ENCODE measurements around the gene HMGCS1.

HMGCS1 gene

DNA sequence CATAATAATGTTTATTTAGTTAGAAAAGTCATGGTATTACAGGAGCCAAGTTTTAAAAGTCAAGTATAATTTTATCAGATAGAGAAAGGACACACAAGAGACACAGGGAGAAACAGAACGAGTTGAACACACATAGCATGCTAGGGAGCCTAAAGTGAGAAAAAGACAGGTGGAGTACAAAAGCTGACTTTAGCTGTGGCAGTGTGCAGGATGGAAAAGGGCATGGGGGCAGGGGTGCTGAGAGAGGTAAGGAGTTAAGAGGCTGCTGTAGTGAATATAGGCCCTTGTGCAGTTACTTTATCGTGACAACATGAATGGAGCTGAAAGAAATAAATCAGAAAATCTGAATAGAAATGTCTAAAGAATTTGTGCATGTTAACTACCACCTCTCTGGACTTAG lies 18.0 kb downstream of the HMGCS1 start:
- H3K4me3 ChIP-seq (ENCODE audit: low read depth, low read length), result no peak overlapping the region
- TF ChIP-seq, protein P1, sequence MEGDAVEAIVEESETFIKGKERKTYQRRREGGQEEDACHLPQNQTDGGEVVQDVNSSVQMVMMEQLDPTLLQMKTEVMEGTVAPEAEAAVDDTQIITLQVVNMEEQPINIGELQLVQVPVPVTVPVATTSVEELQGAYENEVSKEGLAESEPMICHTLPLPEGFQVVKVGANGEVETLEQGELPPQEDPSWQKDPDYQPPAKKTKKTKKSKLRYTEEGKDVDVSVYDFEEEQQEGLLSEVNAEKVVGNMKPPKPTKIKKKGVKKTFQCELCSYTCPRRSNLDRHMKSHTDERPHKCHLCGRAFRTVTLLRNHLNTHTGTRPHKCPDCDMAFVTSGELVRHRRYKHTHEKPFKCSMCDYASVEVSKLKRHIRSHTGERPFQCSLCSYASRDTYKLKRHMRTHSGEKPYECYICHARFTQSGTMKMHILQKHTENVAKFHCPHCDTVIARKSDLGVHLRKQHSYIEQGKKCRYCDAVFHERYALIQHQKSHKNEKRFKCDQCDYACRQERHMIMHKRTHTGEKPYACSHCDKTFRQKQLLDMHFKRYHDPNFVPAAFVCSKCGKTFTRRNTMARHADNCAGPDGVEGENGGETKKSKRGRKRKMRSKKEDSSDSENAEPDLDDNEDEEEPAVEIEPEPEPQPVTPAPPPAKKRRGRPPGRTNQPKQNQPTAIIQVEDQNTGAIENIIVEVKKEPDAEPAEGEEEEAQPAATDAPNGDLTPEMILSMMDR (IDR thresholded peaks at IDR 0.05; ENCODE audit: low read depth, low read length), result no peak

DNA sequence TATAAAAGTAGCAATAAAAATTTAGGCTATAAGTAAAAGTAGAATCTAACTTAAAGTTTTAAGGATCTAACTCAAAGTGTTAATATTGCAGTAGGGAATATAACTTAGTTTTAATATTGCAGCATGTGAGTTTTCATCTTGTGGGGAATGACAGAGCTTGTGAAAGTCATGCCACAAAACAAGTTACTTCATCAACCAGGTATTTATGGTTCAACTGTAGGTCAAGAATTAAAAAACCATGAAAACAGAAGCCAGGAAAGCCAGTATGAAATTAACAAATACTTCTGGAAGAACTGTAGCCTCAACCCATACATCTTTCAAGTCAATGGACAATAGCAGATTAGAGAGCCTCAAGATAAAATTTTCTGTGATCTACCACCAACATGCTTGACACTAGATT lies 19.0 kb downstream of the HMGCS1 start:
- no peak overlapping the region for H3K4me3 ChIP-seq (ENCODE audit: low read depth, low read length)
- TF ChIP-seq, protein P1 (IDR thresholded peaks at IDR 0.05; ENCODE audit: low read depth, low read length), result no peak

DNA sequence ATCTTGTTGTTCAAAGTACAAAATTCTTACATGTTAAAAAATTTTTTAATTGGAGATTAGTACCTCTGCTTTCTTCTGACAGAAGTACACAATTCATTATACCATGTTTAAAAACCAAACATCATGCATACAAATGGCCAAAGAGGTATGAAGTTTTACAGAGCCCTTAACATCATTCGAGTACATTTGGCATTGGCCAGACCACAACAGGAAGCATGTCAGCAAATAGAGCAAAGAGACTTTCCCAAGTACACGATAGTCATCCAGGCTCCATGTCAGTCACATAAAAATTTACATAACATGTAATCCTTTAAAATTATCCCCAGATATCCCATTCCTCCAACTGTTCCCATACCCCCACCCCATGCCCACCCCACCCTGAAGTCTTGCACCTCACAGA lies 22.5 kb downstream of the HMGCS1 start:
- TF ChIP-seq, protein P1 (IDR thresholded peaks at IDR 0.05; ENCODE audit: low read depth, low read length), result no peak
- no peak overlapping the region for H3K4me3 ChIP-seq (ENCODE audit: low read depth, low read length)

DNA sequence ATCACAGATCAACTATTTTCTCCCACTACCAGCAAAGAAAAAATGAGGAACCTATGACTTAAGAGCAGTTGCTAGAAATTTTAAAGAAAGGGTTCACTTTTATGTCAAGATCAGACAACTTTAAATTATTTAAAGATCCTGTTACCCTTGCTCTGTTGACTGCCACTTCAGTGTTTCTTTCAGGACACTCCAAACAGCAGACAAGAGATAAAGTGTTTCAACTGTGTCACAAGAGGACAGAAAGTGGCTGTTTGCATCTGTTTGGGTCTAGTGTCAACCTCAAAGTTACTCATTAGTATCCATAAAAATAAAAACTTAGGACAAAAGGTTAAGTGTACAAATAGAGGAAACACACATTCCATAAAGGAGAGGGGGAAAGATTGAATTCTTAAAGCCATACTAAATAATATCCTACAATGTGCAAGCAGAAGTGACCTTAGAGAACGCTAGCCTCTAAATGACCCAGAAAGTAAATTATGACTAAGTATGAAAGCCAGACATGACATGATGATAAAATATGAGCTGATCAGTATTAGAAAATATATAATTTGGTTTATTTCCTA lies 24.9 kb downstream of the HMGCS1 start:
- TF ChIP-seq, protein P1 (IDR thresholded peaks at IDR 0.05; ENCODE audit: low read depth, low read length), result no peak
- H3K4me3 ChIP-seq (ENCODE audit: low read depth, low read length), result no peak overlapping the region

DNA sequence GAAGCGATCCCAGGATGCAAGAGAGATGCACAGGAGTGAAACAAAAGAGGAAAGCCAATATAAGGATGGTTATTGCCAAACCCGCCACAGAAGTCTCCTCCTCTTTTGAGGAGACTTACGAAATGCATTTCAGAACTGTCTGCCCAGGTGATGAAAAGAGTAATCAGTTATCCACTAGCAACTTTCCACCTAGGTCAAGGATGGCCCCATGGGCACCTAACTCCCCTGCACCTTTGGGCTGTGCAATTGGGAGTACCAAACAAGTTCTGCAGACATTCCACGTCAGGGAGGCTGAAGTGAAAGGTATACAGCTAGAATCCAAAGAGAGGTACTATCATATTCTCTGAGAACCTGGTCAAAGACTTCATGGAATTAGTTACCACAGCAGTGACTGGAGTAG lies 25.7 kb downstream of the HMGCS1 start:
- no peak overlapping the region for H3K4me3 ChIP-seq (ENCODE audit: low read depth, low read length)
- TF ChIP-seq, protein P1 (IDR thresholded peaks at IDR 0.05; ENCODE audit: low read depth, low read length), result no peak

DNA sequence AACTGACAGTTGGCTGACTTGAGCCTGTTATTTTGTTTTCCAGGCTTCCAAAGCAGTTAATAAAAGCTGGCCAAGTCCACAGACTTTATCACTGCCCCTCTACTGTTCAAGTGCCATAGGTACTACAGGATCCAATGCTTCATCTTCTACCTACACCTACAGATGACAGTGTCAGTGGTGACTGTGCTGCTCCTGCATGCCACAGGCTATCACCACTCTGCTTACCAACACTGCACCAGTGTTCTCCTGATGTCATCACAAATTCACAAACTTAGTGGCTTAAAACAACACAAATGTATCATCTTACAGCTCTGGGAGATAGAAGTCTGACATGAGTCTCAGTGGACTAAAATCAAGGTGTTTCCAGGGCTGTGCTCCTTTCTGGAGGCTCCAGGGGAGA lies 26.6 kb downstream of the HMGCS1 start:
- TF ChIP-seq, protein P1 (IDR thresholded peaks at IDR 0.05; ENCODE audit: low read depth, low read length), result no peak

DNA sequence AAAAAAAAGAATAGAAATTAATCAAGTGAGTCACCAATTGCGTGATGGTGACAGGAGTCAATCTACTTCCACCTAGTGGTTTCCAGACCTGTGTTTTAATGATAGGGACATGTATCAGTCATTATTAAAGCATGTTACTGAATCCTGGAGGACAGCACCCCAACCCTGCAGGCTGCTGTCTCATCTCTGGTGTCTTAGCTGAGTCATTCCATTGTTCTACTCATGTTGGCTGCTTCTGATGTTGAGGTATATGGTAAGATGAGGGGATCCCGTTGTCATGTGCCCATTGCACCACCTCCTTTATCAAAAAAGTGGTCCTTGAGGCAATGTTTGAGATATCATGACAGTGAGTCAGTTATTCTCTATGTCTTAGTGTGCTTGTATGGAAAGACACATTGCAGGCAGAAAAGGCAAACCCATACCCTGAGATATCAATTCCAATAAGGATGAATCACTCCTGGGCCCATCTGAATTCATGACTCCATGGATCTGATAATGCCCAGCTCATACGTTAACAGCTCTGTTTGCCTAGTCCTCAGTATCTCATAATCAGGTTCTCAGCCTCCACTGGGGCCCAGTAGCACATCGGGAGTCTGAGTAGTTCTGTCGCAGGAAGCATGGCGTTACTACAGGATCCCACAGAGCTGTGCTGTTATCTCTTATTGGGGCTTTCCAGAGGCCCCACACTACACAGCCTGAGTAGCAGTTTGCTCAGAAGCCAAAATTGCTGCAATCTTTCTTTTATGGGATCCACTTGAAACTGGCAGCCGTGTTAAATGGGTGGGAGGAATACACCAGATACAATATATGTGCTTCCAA lies 31.2 kb downstream of the HMGCS1 start:
- H3K4me3 ChIP-seq (ENCODE audit: low read depth, low read length), result no peak overlapping the region
- TF ChIP-seq, protein P1 (IDR thresholded peaks at IDR 0.05; ENCODE audit: low read depth, low read length), result no peak

More for the DNA sequence above, 26.6 kb downstream of the HMGCS1 start:
- H3K4me3 ChIP-seq (ENCODE audit: low read depth, low read length), result no peak overlapping the region
